H1 (cell line): ENCODE measurements around the gene FLVCR1. TPM values are rescaled to one million over a fixed set of nuclear protein-coding genes. Genes with fewer than 3 reads are reported as not detected.

Source experiments
- CTCF ChIA-PET: fragments of 300-600 bp; sonication (Branson Sonifier 250); formaldehyde crosslinking; loops from one replicate; lab custom pipeline; 2021; ENCODE audit not compliant: partially characterized antibody; lab: Charles Lee
- POLR2A ChIA-PET: fragments of 300-600 bp; sonication (Branson Sonifier 250); formaldehyde crosslinking; loops from one replicate; lab custom pipeline; 2021; ENCODE audit warnings: inconsistent platforms; ENCODE audit not compliant: partially characterized antibody; lab: Charles Lee
- DNase-seq, 2 experiments: peaks; one replicate each; pipeline versions ENCODE4 v3.0.0 to v3.0.0-alpha.2; 2010 to 2022; ENCODE audit warnings: low spot score in 2 of 2, low read depth in 1 of 2, mixed read lengths in 1 of 2
- FAIRE-seq: peaks from 2 replicates; lab custom pipeline; 2011; peaks lifted over from hg19 to GRCh38; lab: Jason Lieb, UNC
- H2AFZ ChIP-seq: 2 replicates; pipeline ENCODE4 v1.8.1; 2012; ENCODE audit warnings: low read length, inconsistent platforms
- H2AK5ac ChIP-seq: 2 replicates; pipeline ENCODE4 v1.6.1; 2013; ENCODE audit warnings: low read depth, low read length
- H2BK120ac ChIP-seq: replicated peaks from 2 replicates; pipeline ENCODE3; 2013; ENCODE audit warnings: low read depth, low read length, inconsistent platforms
- H2BK12ac ChIP-seq: 2 replicates; pipeline ENCODE4 v1.6.1; 2013; ENCODE audit warnings: low read depth, low read length
- H2BK15ac ChIP-seq: 2 replicates; pipeline ENCODE4 v1.6.1; 2013; ENCODE audit warnings: low read length
- H2BK20ac ChIP-seq: 2 replicates; pipeline ENCODE4 v1.6.1; 2013; ENCODE audit warnings: low read length
- H2BK5ac ChIP-seq: 2 replicates; pipeline ENCODE4 v1.6.1; 2013; ENCODE audit warnings: low read depth, low read length
- H3K14ac ChIP-seq: 2 replicates; pipeline ENCODE4 v1.6.1; 2013; ENCODE audit warnings: inconsistent platforms; ENCODE audit not compliant: insufficient read length
- H3K18ac ChIP-seq: 2 replicates; pipeline ENCODE4 v1.6.1; 2013; ENCODE audit warnings: low read length; ENCODE audit errors: extremely low read depth
- H3K23ac ChIP-seq: 2 replicates; pipeline ENCODE4 v1.6.1; 2013; ENCODE audit warnings: inconsistent platforms; ENCODE audit not compliant: insufficient read length
- H3K23me2 ChIP-seq: 2 replicates; pipeline ENCODE4 v1.6.1; 2013; ENCODE audit warnings: low read depth, low read length
- H3K27ac ChIP-seq: 2 replicates; pipeline ENCODE4 v1.6.1; 2011; ENCODE audit warnings: low read depth, low read length, inconsistent platforms
- H3K27me3 ChIP-seq, 4 experiments: replicated peaks in 1 of 4; 1 replicate in 1 of 4; 2 replicates in 3 of 4; pipeline versions ENCODE4 v1.6.1 to v1.8.1; 2011 to 2013; ENCODE audit warnings: low read length in 3 of 4, mild to moderate bottlenecking in 3 of 4, inconsistent platforms in 2 of 4, mixed read lengths in 2 of 4, moderate library complexity in 1 of 4; ENCODE audit not compliant: control insufficient read depth in 3 of 4, insufficient read depth in 3 of 4; ENCODE audit errors: extremely low read depth in 1 of 4
- H3K36me3 ChIP-seq, 4 experiments: 2 replicates each; pipeline versions ENCODE4 v1.6.1 to v1.8.1; 2011 to 2013; ENCODE audit warnings: mild to moderate bottlenecking in 4 of 4, low read length in 3 of 4, moderate library complexity in 2 of 4, control low read depth in 1 of 4, inconsistent platforms in 1 of 4; ENCODE audit not compliant: insufficient read depth in 4 of 4, control insufficient read depth in 2 of 4
- H3K4ac ChIP-seq: replicated peaks from 2 replicates; pipeline ENCODE3; 2013; ENCODE audit warnings: low read length, low read depth, mixed read lengths, inconsistent platforms; ENCODE audit not compliant: insufficient read length
- H3K4me1 ChIP-seq, 4 experiments: replicated peaks in 1 of 4; 1 replicate in 1 of 4; 2 replicates in 3 of 4; pipeline versions ENCODE4 v1.6.1 to v1.8.1; 2011 to 2013; ENCODE audit warnings: low read length in 3 of 4, inconsistent platforms in 2 of 4, mixed read lengths in 1 of 4; ENCODE audit not compliant: insufficient read depth in 4 of 4, control insufficient read depth in 3 of 4
- H3K4me2 ChIP-seq, 2 experiments: 2 replicates each; pipeline versions ENCODE4 v1.6.1 to v1.8.1; 2011 to 2013; ENCODE audit warnings: low read depth in 2 of 2, low read length in 2 of 2, control low read depth in 1 of 2, inconsistent platforms in 1 of 2, mild to moderate bottlenecking in 1 of 2; ENCODE audit not compliant: insufficient read depth in 1 of 2
- H3K4me3 ChIP-seq, 4 experiments: fragments of 200-600, 300-600 bp in 1 of 4; sonication (generic), shearing (Covaris generic), sonication (Bioruptor Twin) in 1 of 4; 2 replicates each; pipeline versions ENCODE4 v1.5.1 to v1.8.1; 2011 to 2016; ENCODE audit warnings: low read length in 4 of 4, low read depth in 3 of 4, control low read depth in 2 of 4, inconsistent platforms in 2 of 4, mild to moderate bottlenecking in 2 of 4, mixed read lengths in 1 of 4, moderate library complexity in 1 of 4; ENCODE audit not compliant: insufficient read depth in 2 of 4; ENCODE audit errors: extremely low read depth in 1 of 4
- H3K56ac ChIP-seq: replicated peaks from 2 replicates; pipeline ENCODE3; 2013; ENCODE audit warnings: low read depth, mild to moderate bottlenecking, mixed read lengths, low read length, inconsistent platforms; ENCODE audit not compliant: insufficient read length
- H3K79me1 ChIP-seq: 2 replicates; pipeline ENCODE4 v1.6.1; 2013; ENCODE audit warnings: low read depth, low read length, control low read depth
- H3K79me2 ChIP-seq, 2 experiments: 2 replicates each; pipeline versions ENCODE4 v1.6.1 to v1.8.1; 2012 to 2013; ENCODE audit warnings: low read length in 2 of 2, mild to moderate bottlenecking in 2 of 2, inconsistent platforms in 1 of 2; ENCODE audit not compliant: insufficient read depth in 2 of 2, control insufficient read depth in 1 of 2
- H3K9ac ChIP-seq, 4 experiments: replicated peaks in 1 of 4; 1 replicate in 1 of 4; 2 replicates in 3 of 4; pipeline versions ENCODE4 v1.6.1 to v1.8.1; 2011 to 2013; ENCODE audit warnings: low read depth in 3 of 4, low read length in 3 of 4, control low read depth in 2 of 4, mild to moderate bottlenecking in 2 of 4, moderate library complexity in 2 of 4, inconsistent platforms in 1 of 4; ENCODE audit errors: extremely low read depth in 1 of 4
- H3K9me3 ChIP-seq, 2 experiments: 2 replicates each; pipeline versions ENCODE4 v1.6.1 to v1.8.1; 2012 to 2013; ENCODE audit warnings: mild to moderate bottlenecking in 2 of 2, moderate library complexity in 2 of 2, control low read depth in 1 of 2, inconsistent platforms in 1 of 2, low read depth in 1 of 2, low read length in 1 of 2, mixed read lengths in 1 of 2; ENCODE audit not compliant: insufficient read depth in 2 of 2
- H4K20me1 ChIP-seq, 2 experiments: replicated peaks in 1 of 2; 2 replicates each; pipeline versions ENCODE3 to v1.8.1; 2011 to 2013; ENCODE audit warnings: inconsistent platforms in 2 of 2, low read length in 2 of 2, mild to moderate bottlenecking in 1 of 2; ENCODE audit not compliant: insufficient read depth in 2 of 2, control insufficient read depth in 1 of 2
- H4K5ac ChIP-seq: 2 replicates; pipeline ENCODE4 v1.6.1; 2013; ENCODE audit warnings: low read length, low read depth, mixed read lengths, inconsistent platforms; ENCODE audit not compliant: insufficient read length
- H4K8ac ChIP-seq: 2 replicates; pipeline ENCODE4 v1.8.0; 2013; ENCODE audit warnings: mild to moderate bottlenecking, moderate library complexity, low read length, inconsistent platforms; ENCODE audit not compliant: insufficient read depth; ENCODE audit errors: extremely low read depth
- H4K91ac ChIP-seq: replicated peaks from 2 replicates; pipeline ENCODE3; 2013; ENCODE audit warnings: low read length, mixed read lengths, inconsistent platforms; ENCODE audit not compliant: insufficient read length
- E2F6 ChIP-seq: IDR thresholded peaks from 2 replicates; pipeline ENCODE4 v1.6.1; 2012; ENCODE audit warnings: inconsistent platforms
- EZH2 ChIP-seq: fragments of 200-600 bp; sonication (generic); IDR thresholded peaks from 2 replicates; pipeline ENCODE4 v1.7.1; 2012; ENCODE audit warnings: low read depth, mild to moderate bottlenecking, moderate library complexity, low read length, inconsistent platforms; ENCODE audit not compliant: severe bottlenecking
- HDAC2 ChIP-seq, 2 experiments: fragments of 300-600 bp in 1 of 2; sonication (generic) in 1 of 2; IDR thresholded peaks; 2 replicates each; pipeline ENCODE4 v1.6.1; 2011 to 2012; ENCODE audit warnings: low read depth in 2 of 2, low read length in 2 of 2, mild to moderate bottlenecking in 2 of 2, moderate library complexity in 2 of 2, borderline replicate concordance in 1 of 2, inconsistent platforms in 1 of 2
- JUND ChIP-seq: IDR thresholded peaks from 2 replicates; pipeline ENCODE4 v1.6.1; 2011; ENCODE audit warnings: mild to moderate bottlenecking, improper control_type of control experiment, low read length
- KDM1A ChIP-seq: fragments of 200-600, 300-600 bp; sonication (generic); IDR thresholded peaks from 2 replicates; pipeline ENCODE4 v1.7.1; 2016; ENCODE audit warnings: mild to moderate bottlenecking, low read length, borderline replicate concordance
- POU5F1 ChIP-seq: IDR thresholded peaks from 2 replicates; pipeline ENCODE4 v1.6.1; 2011; ENCODE audit warnings: low read depth, mild to moderate bottlenecking, low read length, moderate library complexity
- SP1 ChIP-seq: IDR thresholded peaks from 2 replicates; pipeline ENCODE4 v1.6.1; 2011; ENCODE audit warnings: low read depth, low read length
- TAF1 ChIP-seq: IDR thresholded peaks from 2 replicates; pipeline ENCODE4 v1.6.1; 2011; ENCODE audit warnings: mild to moderate bottlenecking, low read depth, low read length
- TEAD4 ChIP-seq: IDR thresholded peaks from 2 replicates; pipeline ENCODE4 v1.6.1; 2012; ENCODE audit warnings: low read depth, low read length, inconsistent platforms, mixed read lengths
- YY1 ChIP-seq: IDR thresholded peaks from 2 replicates; pipeline ENCODE4 v1.6.1; 2011; ENCODE audit warnings: low read depth, mild to moderate bottlenecking, low read length
- WGBS, 2 experiments: shearing (Covaris generic) in 1 of 2; methylation state at CpG; one replicate each; pipeline versions ENCODE4 v1.1.6 to v1.1.7; 2013 to 2015; ENCODE audit warnings: low lambda C conversion rate in 2 of 2, mixed read lengths in 2 of 2, inconsistent platforms in 1 of 2, low coverage in 1 of 2, missing lambda C conversion rate in 1 of 2; ENCODE audit not compliant: insufficient replicate concordance in 2 of 2, insufficient coverage in 1 of 2, insufficient read length in 1 of 2; ENCODE audit errors: extremely low coverage in 1 of 2, missing lambda C conversion rate in 1 of 2; 5-methylcytosine and 5-hydroxymethylcytosine counted together
- polyA plus RNA-seq, 7 experiments: library from polyadenylated mRNA; depleted of rRNA in 3 of 7; stranded (reverse) in 5 of 7; unstranded in 2 of 7; fragments of >200 nt in 5 of 7; fragments of 200-250 nt in 2 of 7; gene quantifications; 1 replicate in 5 of 7; 2 replicates in 1 of 7; 4 replicates in 1 of 7; pipeline versions ENCODE4 v1.2.1 to v1.2.3, GENCODE V29; 2011 to 2013; ENCODE audit warnings: missing spikeins in 2 of 7, mixed read lengths in 2 of 7
- total RNA-seq: library from RNA; stranded (reverse); fragmentation: NEBNext Ultra II Directional; extraction: Animal tissue kit (Norgen Biotek cat#: 25700); gene quantifications from 2 replicates; pipeline ENCODE4 v1.2.1, GENCODE V29; 2021

FLVCR1 gene
- total and polyA plus RNA-seq, 2 of the 8 experiments (the other 6 are each of a cell fraction or from before 2014, with no cell fraction given), result 31.8 to 75.7 TPM

GRCh38 chr1:212914789-212915188 lies 56.7 kb downstream of the FLVCR1 start:
- no peak overlapping the region; the same call in 1 of the 2 replicates for H4K8ac ChIP-seq
- WGBS, 2 experiments, result 4% methylated on average over 3 of the region's 3 CpGs; no CpG with 5 or more reads in 1 of the 2 experiments
- H2AK5ac ChIP-seq, result peak overlapping the region; percentile 92
- H3K4ac ChIP-seq, result peak overlapping the region; percentile 80
- H3K27me3 ChIP-seq, result no peaks in the 10 kb centered on the region
- H2BK20ac ChIP-seq, result no peak overlapping the region
- H3K36me3 ChIP-seq, result no peaks in the 10 kb centered on the region
- peak overlapping the region; percentile 100; the same call in 1 of the 2 replicates for H2BK12ac ChIP-seq
- no peak overlapping the region for H3K14ac ChIP-seq
- peak overlapping the region; percentile 91 for H3K56ac ChIP-seq
- H4K20me1 ChIP-seq, result no peaks in the 10 kb centered on the region
- H2AFZ ChIP-seq, result no peak overlapping the region
- no peaks in the 10 kb centered on the region for H3K9me3 ChIP-seq
- peaks cover 0 to 6% of the 10 kb centered on the region in 2 experiments; a peak in 2 of 4 replicates for H3K79me2 ChIP-seq
- no peak overlapping the region for H2BK15ac ChIP-seq
- H3K9ac ChIP-seq, result peak overlapping the region in 2 of 4 experiments; percentile 14 to 46; a peak in 4 of 7 replicates
- H4K91ac ChIP-seq, result peak overlapping the region; percentile 100
- CTCF ChIA-PET, result interaction anchor here (0.7 to 1.5 kb wide), 5 partner anchors 13 to 133 kb away, joined by 3 to 4 read pairs (median 3); no protein-coding TSS in a partner anchor
- H3K79me1 ChIP-seq, result no peaks in the 10 kb centered on the region; the same call in 1 of the 2 replicates
- peak overlapping the region; percentile 99 for H3K18ac ChIP-seq
- peaks cover 5% of the 10 kb centered on the region for H3K23me2 ChIP-seq
- no peak overlapping the region for H3K23ac ChIP-seq
- H3K4me2 ChIP-seq, result peak overlapping the region; percentile 44 to 58
- H2BK5ac ChIP-seq, result peak overlapping the region; percentile 99
- peak overlapping the region; percentile 90 for H4K5ac ChIP-seq
- DNase-seq, result peak; percentile 63 to 72
- no peak for FAIRE-seq
- H3K27ac ChIP-seq, result peak overlapping the region; percentile 83
- H3K4me1 ChIP-seq, result peaks cover 10 to 28% (median 20%) of the 10 kb centered on the region in 4 experiments
- POLR2A ChIA-PET, result interaction anchor here (0.9 to 5.5 kb wide), 21 partner anchors 10 to 307 kb away, joined by 3 to 94 read pairs (median 7); partner anchors contain the start of genes ATF3, FLVCR1 and VASH2
- peak overlapping the region; percentile 99 for H2BK120ac ChIP-seq
- H3K4me3 ChIP-seq, result peak overlapping the region in 3 of 4 experiments; percentile 2 to 51 (median 17); a peak in 6 of 8 replicates
- TF ChIP-seq SP1 (0 out of 2 replicates have a peak, but pooled peaks have one; percentile 5), TAF1 (peak; percentile 2; the same call in 1 of the 2 replicates), EZH2 (no peak), JUND (no peak), HDAC2 (IDR thresholded peaks at IDR 0.05; ENCODE audit: borderline replicate concordance in 1 of 2, low read depth in 2 of 2, low read length in 2 of 2) (no peak; a peak in 1 of 4 replicates), E2F6 (no peak), TEAD4 (no peak), POU5F1 (no peak), YY1 (no peak), KDM1A (no peak)
